Cardiac fibroblast (primary cell): ENCODE data around the gene CSF1.

Source experiments
- DNase-seq, 2 donors: peaks; one replicate each; pipeline versions ENCODE4 v3.0.0 to v3.0.0-alpha.2; 2010; ENCODE audit warnings: low read depth in 2 of 2
- H3K4me3 ChIP-seq, 2 donors: replicated peaks in 1 of 2; 1 replicate in 1 of 2; 2 replicates in 1 of 2; pipeline ENCODE4 v1.5.1; 2011; ENCODE audit warnings: low read depth in 2 of 2, low read length in 2 of 2, mild to moderate bottlenecking in 2 of 2, moderate library complexity in 1 of 2
- TF ChIP-seq, protein P1 (sequence below): IDR thresholded peaks from one replicate; pipeline ENCODE4 v1.5.1; 2011; ENCODE audit warnings: low read depth, mild to moderate bottlenecking, low read length, inconsistent platforms

Gene CSF1

DNA sequence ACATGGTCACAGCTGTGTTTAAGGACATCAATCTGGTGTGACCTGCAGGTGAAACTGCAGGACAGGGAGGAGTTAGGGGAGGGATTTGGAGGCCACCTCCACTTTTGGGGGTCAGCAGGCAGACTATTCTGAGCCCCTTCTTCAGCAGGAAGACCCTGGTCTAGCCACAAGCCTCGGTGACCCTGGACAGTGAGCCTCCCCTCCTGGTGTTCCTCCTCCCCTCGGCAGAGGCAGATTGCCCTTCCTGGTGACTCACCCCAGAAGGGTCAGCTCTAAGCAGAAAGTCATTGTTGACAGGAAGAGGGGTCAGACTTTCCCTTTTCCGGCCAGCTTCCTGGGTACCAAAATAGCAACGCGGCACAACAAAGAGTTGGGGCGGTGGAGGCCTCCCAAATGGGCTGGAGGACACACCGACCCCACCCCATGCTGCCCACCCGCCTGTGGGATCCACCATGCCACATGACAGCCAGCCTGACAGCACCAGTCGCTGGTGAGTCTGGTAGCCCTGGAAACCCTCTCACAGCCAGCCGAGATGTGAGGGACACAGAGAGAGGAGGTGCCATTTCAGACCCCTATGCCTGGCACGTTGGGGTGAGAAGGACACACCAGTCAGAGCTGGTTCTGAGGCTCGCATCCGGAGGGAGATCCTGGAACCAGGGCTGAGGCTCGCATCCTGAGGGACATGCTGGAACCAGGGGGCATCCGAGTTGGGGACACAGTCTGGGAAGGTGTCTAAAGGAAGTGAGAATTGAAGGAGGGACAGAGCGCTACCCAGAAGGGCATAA is 14.7 kb upstream of the CSF1 start:
- no peak overlapping the region for H3K4me3 ChIP-seq
- TF ChIP-seq, protein P1, sequence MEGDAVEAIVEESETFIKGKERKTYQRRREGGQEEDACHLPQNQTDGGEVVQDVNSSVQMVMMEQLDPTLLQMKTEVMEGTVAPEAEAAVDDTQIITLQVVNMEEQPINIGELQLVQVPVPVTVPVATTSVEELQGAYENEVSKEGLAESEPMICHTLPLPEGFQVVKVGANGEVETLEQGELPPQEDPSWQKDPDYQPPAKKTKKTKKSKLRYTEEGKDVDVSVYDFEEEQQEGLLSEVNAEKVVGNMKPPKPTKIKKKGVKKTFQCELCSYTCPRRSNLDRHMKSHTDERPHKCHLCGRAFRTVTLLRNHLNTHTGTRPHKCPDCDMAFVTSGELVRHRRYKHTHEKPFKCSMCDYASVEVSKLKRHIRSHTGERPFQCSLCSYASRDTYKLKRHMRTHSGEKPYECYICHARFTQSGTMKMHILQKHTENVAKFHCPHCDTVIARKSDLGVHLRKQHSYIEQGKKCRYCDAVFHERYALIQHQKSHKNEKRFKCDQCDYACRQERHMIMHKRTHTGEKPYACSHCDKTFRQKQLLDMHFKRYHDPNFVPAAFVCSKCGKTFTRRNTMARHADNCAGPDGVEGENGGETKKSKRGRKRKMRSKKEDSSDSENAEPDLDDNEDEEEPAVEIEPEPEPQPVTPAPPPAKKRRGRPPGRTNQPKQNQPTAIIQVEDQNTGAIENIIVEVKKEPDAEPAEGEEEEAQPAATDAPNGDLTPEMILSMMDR: no peak
- DNase-seq: peak; percentile 79 to 80

- TF ChIP-seq, protein P1: no peak
- no peak for DNase-seq
- H3K4me3 ChIP-seq: no peak overlapping the region
Measured at GRCh38 chr1:109896681-109897080, 14.0 kb upstream of the CSF1 start.

DNA sequence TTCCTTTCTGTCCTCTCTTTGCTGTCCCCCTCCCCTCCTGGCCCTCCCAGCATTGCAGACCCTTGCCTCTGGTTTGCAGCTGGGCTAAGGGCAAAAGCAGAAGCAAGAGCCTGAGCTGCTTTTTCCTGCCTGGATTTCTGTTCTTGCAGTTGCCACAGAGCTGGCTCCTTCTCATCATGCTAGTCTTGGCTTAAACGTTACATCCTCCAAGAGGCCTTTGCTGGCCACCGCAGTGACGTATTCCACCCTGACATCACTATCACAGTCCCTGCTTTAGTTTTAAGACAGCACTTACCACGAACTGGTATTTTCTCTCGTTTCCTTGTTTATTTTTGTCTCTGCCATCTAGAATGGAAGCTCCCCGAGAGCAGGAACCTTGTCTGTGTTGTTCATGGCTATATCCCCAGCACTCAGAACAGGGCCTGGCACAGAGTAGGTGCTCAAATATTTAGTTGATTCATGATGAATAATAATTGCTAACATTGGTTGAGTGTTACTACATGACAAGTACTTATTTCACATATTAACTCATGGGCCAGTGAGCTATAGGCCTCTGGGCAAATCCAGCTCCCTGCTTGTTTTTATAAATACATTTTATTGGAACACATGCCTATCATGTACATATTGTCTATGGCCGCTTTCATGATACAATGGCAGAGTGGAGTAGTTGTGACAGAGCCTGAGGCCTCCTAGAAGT is 13.2 kb upstream of the CSF1 start:
- TF ChIP-seq, protein P1: no peak
- no peak for DNase-seq
- no peak overlapping the region for H3K4me3 ChIP-seq

- no peak for DNase-seq
- H3K4me3 ChIP-seq: no peak overlapping the region
- TF ChIP-seq, protein P1: no peak
Measured at GRCh38 chr1:109898842-109899241, 11.8 kb upstream of the CSF1 start.

DNA sequence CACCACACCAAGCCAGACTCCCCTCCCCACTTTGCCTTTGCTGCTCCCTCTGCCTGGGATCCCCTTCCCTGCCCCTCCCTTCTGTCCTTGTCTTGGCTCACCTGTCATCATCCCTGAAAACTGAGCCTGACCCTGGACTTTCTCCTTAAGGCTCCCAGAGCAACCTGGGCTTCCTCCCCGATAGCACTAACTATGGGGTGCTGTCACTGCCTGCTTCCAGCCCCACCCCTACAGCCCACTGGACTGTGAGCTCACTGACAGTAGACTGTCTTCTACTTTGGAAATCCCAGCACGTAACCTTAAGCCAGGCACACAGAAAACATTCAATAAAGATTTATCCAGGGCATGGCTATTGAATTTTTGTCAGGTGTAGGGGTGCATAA is 9.5 kb upstream of the CSF1 start:
- no peak for DNase-seq

DNA sequence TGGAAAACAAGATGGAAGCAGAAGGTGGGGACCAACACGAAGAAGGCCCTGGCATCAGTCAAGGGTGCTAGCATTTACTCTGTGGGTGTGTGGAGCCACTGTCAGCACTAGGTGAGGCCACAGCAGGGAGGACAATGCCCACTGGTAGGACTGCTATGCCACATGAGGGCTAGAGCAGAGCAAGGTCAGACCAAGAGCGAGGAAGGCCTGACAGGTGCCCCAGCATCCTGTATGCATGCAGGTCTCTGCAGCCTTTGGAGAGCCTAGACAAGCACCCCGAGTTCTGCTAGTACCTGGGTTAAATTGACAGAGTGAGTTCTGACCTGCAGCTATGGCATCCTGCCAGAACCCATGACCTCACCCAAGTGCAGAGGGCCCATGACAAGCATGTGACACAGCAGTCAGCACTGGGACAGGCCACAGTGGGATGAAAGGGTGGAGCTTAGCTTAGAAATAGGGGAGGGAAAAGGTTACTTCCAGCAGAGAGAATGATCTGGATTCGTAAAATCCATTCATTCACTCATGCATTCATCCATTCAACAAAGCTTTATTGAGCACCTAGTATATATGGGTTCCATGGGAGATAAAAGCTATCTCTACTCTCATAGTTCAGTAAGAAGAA is 9.0 kb upstream of the CSF1 start:
- H3K4me3 ChIP-seq: no peak overlapping the region
- no peak for DNase-seq
- TF ChIP-seq, protein P1: no peak

More for the DNA sequence above, 9.5 kb upstream of the CSF1 start:
- no peak overlapping the region for H3K4me3 ChIP-seq
- TF ChIP-seq, protein P1: no peak
